Measurements from ENCODE around the gene PLAAT2. TPM values are rescaled to one million over a fixed set of nuclear protein-coding genes. Genes with fewer than 3 reads are reported as not detected.
"Not testable (repeated sequence)": the region's sequence is repeated elsewhere in the genome, so short reads cannot be mapped to it uniquely, and the experiment has no call there.

PLAAT2 gene
- 3.7 TPM for total RNA-seq

- DNase-seq: no peak
These were observed at the start of gene PLAAT2 for GRCh38 chr11:63563201-63564055. Gene PLAAT2 (minus strand): TSS chr11:63563379. CDS start chr11:63563324, 55 bp downstream.

- no peak for DNase-seq
These were observed 49.0 kb upstream of the PLAAT2 start for GRCh38 chr11:63612181-63612580.

GRCh38 chr11:63611395-63611747 is 48.2 kb upstream of the PLAAT2 start:
- no peak for DNase-seq

- DNase-seq: no peak
These were observed 47.6 kb upstream of the PLAAT2 start for GRCh38 chr11:63610604-63611394.

- no peak for DNase-seq
These were observed 46.9 kb upstream of the PLAAT2 start for GRCh38 chr11:63609971-63610580.

- DNase-seq: peak; percentile 45
These were observed 46.4 kb upstream of the PLAAT2 start for GRCh38 chr11:63609536-63609935.

- DNase-seq: no peak
These were observed 45.5 kb upstream of the PLAAT2 start for GRCh38 chr11:63608353-63609345.

GRCh38 chr11:63603180-63603518 is 40.0 kb upstream of the PLAAT2 start:
- DNase-seq: no peak

GRCh38 chr11:63602290-63603179 is 39.4 kb upstream of the PLAAT2 start:
- peak; percentile 40 for DNase-seq

GRCh38 chr11:63599211-63600122 is 36.3 kb upstream of the PLAAT2 start:
- DNase-seq: no peak

- no peak for DNase-seq
These were observed 35.4 kb upstream of the PLAAT2 start for GRCh38 chr11:63598556-63598955.

GRCh38 chr11:63595296-63595695 is 32.1 kb upstream of the PLAAT2 start:
- DNase-seq: no peak

GRCh38 chr11:63592975-63593395 is 29.8 kb upstream of the PLAAT2 start:
- no peak for DNase-seq

- DNase-seq: no peak
These were observed 27.0 kb upstream of the PLAAT2 start for GRCh38 chr11:63590024-63590788.

GRCh38 chr11:63589000-63589399 is 25.8 kb upstream of the PLAAT2 start:
- no peak for DNase-seq

- no peak for DNase-seq
These were observed 23.4 kb upstream of the PLAAT2 start for GRCh38 chr11:63586451-63587166.

- no peak for DNase-seq
These were observed 20.1 kb upstream of the PLAAT2 start for GRCh38 chr11:63583357-63583677.

- DNase-seq: not testable (repeated sequence)
These were observed 18.0 kb upstream of the PLAAT2 start for GRCh38 chr11:63581224-63581623.
